NT2/D1 (cell line): ENCODE measurements around the gene BCL2.

ENCODE experiments used
- DNase-seq: peaks from one replicate; pipeline ENCODE4 v3.0.0-alpha.2; 2011; ENCODE audit warnings: low read depth, low spot score
- H3K27me3 ChIP-seq: 2 replicates; pipeline ENCODE4 v1.6.0; 2011; ENCODE audit warnings: mild to moderate bottlenecking; ENCODE audit not compliant: insufficient read length, insufficient read depth
- H3K36me3 ChIP-seq: 2 replicates; pipeline ENCODE4 v1.6.1; 2011; ENCODE audit warnings: mild to moderate bottlenecking, low read length, mixed read lengths; ENCODE audit not compliant: insufficient read depth, insufficient read length
- H3K4me1 ChIP-seq: 2 replicates; pipeline ENCODE4 v1.5.1; 2011; ENCODE audit not compliant: insufficient read depth, insufficient read length
- H3K4me3 ChIP-seq: 2 replicates; pipeline ENCODE4 v1.5.1; 2011; ENCODE audit warnings: low read depth; ENCODE audit not compliant: insufficient read length
- H3K9ac ChIP-seq: 2 replicates; pipeline ENCODE4 v1.6.0; 2011; ENCODE audit warnings: low read depth; ENCODE audit not compliant: insufficient read length
- H3K9me3 ChIP-seq: 2 replicates; pipeline ENCODE4 v1.5.1; 2011; ENCODE audit warnings: mild to moderate bottlenecking, low read length; ENCODE audit not compliant: insufficient read depth
- SUZ12 ChIP-seq: IDR thresholded peaks from 2 replicates; pipeline ENCODE4 v1.6.1; 2011; ENCODE audit not compliant: insufficient read length, insufficient read depth; ENCODE audit errors: extremely low read depth
- YY1 ChIP-seq: IDR thresholded peaks from 2 replicates; pipeline ENCODE4 v1.6.1; 2011; ENCODE audit not compliant: insufficient read length, insufficient read depth
- ZNF274 ChIP-seq: IDR thresholded peaks from 2 replicates; pipeline ENCODE4 v1.6.1; 2011; ENCODE audit warnings: mild to moderate bottlenecking, low read depth, low read length

The BCL2 gene

DNA sequence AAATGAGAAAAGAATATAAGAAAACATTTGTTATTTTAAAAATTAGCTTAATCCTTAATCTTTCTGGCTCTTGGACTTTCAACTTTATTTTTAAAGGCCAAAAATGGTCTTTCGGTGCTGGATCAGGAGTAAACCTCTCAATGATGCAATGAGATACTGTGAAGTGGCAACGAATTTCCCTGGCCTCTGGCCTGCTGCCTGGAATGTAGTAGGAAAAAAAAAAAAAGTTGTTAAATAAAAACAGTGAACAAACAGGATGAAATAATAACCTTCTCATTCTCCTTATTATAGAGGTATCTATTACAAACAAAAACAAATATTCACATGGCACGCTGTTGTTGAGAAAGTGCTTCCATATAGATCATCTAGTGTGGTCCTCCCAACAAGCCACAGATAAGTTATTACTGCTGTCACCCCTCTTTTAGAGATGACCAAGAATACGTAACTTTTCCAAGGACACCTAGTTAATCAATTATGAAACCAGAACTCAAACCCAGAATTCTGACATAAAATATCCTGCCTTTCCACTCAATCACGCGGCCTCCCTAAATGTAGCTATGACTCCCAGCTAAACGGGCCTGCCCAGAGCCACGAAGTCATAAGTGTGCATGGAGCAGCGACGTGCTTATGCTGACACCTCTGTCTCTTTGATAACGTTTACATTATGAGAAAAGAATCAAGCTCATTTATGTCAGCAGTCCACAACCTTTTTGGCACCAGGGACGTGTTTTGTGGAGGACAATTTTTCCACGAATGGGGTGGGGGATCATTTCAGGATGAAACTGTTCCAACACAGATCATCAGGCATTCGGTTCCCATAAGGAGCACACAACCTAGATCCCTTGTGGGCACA, 170.9 kb downstream of the BCL2 start:
- H3K36me3 ChIP-seq, result no peaks in the 10 kb centered on the region
- H3K9me3 ChIP-seq, result no peaks in the 10 kb centered on the region
- H3K4me1 ChIP-seq, result no peaks in the 10 kb centered on the region
- no peak overlapping the region for H3K9ac ChIP-seq
- DNase-seq, result no peak
- H3K4me3 ChIP-seq, result no peak overlapping the region
- TF ChIP-seq ZNF274 (no peak), YY1 (no peak), SUZ12 (no peak)
- H3K27me3 ChIP-seq, result no peaks in the 10 kb centered on the region

GRCh38 chr18:63147973-63148372, 171.6 kb downstream of the BCL2 start:
- Histone ChIP-seq H3K9ac (no peak overlapping the region), H3K9me3 (no peaks in the 10 kb centered on the region), H3K36me3 (no peaks in the 10 kb centered on the region), H3K4me3 (no peak overlapping the region), H3K4me1 (no peaks in the 10 kb centered on the region), H3K27me3 (no peaks in the 10 kb centered on the region)
- no peak for DNase-seq
- no peak for TF ChIP-seq SUZ12

DNA sequence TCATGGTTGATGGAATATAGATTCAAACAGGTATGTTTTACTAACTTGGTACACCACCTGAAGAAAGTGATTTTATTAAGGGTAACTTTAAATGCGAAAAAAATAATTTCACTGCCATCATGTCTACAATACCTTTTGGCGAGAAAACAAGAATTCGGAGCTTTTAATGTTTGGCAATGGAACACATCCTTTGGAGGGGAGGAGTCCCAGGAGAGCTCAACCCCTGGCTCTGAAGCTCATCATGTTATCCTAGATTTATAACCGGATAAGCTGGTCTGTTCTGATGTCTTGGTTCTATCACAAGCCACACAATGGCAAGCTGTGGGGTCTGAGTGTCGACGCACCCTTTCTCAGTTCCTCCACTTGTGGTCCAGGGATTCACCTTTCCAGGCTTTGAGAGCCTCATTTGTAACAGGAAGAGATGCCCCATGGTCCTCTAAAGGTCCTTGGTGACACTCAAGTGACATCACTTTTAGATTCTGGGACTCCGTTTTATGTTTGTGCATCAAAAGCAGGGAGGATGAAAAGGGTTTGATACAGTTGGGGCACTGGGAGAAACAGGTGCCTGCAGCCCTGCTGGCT, 172.7 kb downstream of the BCL2 start:
- no peak overlapping the region for H3K4me3 ChIP-seq
- no peak overlapping the region for H3K9ac ChIP-seq
- no peaks in the 10 kb centered on the region for H3K4me1 ChIP-seq
- no peak for DNase-seq
- no peak for TF ChIP-seq SUZ12
- TF ChIP-seq ZNF274, result no peak
- no peak for TF ChIP-seq YY1
- H3K9me3 ChIP-seq, result no peaks in the 10 kb centered on the region
- no peaks in the 10 kb centered on the region for H3K27me3 ChIP-seq
- no peaks in the 10 kb centered on the region for H3K36me3 ChIP-seq

- Histone ChIP-seq H3K4me3 (no peak overlapping the region), H3K36me3 (no peaks in the 10 kb centered on the region), H3K27me3 (no peaks in the 10 kb centered on the region), H3K9ac (no peak overlapping the region), H3K4me1 (no peaks in the 10 kb centered on the region), H3K9me3 (no peaks in the 10 kb centered on the region)
- TF ChIP-seq SUZ12 (no peak), YY1 (no peak), ZNF274 (no peak)
- no peak for DNase-seq
These were observed 173.6 kb downstream of the BCL2 start for GRCh38 chr18:63145851-63146555.

GRCh38 chr18:63145166-63145850, 174.3 kb downstream of the BCL2 start:
- Histone ChIP-seq H3K4me1 (no peaks in the 10 kb centered on the region), H3K36me3 (no peaks in the 10 kb centered on the region), H3K9ac (no peak overlapping the region), H3K9me3 (no peaks in the 10 kb centered on the region), H3K4me3 (no peak overlapping the region), H3K27me3 (no peaks in the 10 kb centered on the region)
- DNase-seq, result no peak
- TF ChIP-seq SUZ12 (no peak), ZNF274 (no peak)

DNA sequence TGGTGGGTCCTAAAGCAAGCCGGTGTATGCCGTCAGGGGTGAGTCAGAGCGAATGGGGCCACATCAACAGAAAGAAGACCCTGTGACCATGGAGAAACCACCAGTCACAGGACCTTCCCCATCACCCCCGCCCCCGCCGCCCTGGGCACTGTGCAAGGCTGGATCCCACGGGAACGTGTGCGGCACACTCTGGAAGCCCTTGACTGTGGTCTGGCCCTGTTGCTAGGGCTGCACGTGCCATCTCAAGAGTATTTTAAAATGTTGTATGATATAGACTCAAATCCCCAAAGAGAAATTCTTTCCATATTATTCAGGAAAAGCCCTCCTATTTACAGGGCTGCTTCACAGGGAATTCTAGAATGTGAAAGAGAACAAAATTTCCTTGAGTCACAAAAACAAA, 174.8 kb downstream of the BCL2 start:
- no peak overlapping the region for H3K9ac ChIP-seq
- H3K4me1 ChIP-seq, result no peaks in the 10 kb centered on the region
- no peaks in the 10 kb centered on the region for H3K27me3 ChIP-seq
- no peak for TF ChIP-seq ZNF274
- no peak for TF ChIP-seq YY1
- TF ChIP-seq SUZ12, result no peak
- DNase-seq, result no peak
- H3K36me3 ChIP-seq, result no peaks in the 10 kb centered on the region
- no peaks in the 10 kb centered on the region for H3K9me3 ChIP-seq
- no peak overlapping the region for H3K4me3 ChIP-seq

DNA sequence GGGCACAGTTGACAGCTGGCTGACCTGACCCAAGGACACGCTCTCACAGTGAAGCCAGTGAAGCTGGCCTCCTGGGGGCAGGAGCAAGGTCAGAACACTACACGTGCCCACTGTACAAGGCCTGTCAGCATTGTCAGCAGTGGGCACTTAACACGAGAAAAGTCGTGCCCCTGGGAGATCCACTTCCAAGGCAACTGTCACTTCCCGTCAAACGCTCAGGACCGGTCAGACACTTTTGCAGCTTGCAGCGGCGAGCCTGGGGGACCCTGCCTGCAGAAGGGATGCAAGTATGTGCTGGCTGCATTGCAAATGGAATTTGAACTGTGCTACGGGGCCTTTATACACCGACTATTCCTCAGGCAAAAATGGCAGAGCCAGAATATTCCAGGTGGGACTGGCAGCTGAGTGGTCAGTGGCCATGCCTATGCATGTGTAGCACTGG, 176.2 kb downstream of the BCL2 start:
- no peaks in the 10 kb centered on the region for H3K9me3 ChIP-seq
- no peaks in the 10 kb centered on the region for H3K27me3 ChIP-seq
- H3K9ac ChIP-seq, result no peak overlapping the region
- TF ChIP-seq SUZ12 (no peak), YY1 (no peak), ZNF274 (no peak)
- H3K36me3 ChIP-seq, result no peaks in the 10 kb centered on the region
- no peak overlapping the region for H3K4me3 ChIP-seq
- no peak for DNase-seq
- H3K4me1 ChIP-seq, result no peaks in the 10 kb centered on the region
